HG02798 (cell line): ENCODE measurements around the gene P4HTM.
A peak's percentile ranks its signal among the peaks of the same experiment; 100 is the strongest.

Experiments used
- ATAC-seq: cut with Tn5 transposase; IDR thresholded peaks from one replicate; pipeline ENCODE4 v1.9.1; 2021; ENCODE audit warnings: mild to moderate bottlenecking; ENCODE audit not compliant: unreplicated experiment, poor library complexity

Gene P4HTM

DNA sequence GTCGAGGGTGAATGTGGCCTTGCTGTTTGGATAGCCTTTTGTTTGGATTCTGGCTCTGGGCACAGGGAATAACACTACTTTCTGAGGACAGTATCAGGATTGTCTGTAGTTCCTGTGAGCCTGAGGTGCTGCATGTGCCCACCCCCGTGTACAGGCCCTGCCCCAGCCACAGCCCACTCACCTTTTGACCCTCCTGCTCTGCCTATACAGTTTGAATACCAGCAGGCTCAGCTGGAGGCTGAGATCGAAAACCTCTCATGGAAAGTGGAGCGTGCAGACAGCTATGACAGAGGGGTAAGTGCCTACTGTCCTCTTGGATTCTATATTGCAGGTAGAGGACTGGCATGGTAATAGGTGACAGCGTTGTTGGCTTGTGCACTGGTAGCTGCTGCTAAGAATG, 7.4 kb upstream of the P4HTM start:
- ATAC-seq = no peak

GRCh38 chr3:48983096-48983495, 6.9 kb upstream of the P4HTM start:
- ATAC-seq = no peak

DNA sequence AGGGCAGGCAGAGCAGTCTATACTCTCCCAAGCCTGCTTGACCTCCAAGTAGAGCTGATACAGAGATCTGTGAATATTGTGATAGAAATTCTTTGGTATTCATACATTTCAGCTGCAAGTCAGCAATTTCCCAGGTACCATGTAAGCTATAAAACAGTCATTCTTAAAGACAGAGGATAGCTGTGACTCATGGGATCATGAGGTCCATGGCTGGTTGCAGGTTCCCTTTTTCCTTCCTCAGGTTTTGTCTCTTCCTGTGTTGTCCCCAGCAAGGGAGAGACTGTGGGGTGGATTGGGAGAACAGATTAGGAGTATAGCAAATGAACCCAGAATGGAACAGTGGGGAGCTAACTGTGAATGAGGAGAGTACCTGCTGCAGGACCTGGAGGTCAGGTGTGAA, 5.4 kb upstream of the P4HTM start:
- ATAC-seq = no peak

DNA sequence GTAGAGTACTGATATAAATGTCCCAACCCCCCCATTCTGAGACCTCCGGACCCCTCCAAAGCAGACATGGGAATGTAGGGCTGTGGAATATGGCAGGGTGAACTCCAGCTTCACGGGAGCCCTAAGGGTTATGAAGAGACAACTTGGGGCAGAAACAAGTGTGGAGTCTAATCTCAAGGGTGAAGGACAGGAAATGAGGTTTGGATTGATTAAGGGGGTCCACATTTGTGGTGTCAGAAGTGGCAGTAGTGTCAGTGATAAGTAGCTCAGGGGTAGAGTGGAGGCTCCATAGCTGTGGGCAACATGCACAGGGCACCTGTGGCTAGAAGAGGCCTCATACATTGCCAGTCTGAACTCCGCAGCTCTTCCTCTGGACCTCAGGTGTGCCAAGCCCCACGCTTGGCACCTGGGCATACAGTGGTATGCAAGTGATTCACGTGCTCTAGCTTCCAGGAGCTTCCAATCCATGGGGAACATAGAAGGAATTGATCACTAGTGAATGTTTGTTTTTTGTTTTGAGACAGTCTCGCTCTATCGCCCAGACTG, 4.1 kb upstream of the P4HTM start:
- ATAC-seq = no peak

DNA sequence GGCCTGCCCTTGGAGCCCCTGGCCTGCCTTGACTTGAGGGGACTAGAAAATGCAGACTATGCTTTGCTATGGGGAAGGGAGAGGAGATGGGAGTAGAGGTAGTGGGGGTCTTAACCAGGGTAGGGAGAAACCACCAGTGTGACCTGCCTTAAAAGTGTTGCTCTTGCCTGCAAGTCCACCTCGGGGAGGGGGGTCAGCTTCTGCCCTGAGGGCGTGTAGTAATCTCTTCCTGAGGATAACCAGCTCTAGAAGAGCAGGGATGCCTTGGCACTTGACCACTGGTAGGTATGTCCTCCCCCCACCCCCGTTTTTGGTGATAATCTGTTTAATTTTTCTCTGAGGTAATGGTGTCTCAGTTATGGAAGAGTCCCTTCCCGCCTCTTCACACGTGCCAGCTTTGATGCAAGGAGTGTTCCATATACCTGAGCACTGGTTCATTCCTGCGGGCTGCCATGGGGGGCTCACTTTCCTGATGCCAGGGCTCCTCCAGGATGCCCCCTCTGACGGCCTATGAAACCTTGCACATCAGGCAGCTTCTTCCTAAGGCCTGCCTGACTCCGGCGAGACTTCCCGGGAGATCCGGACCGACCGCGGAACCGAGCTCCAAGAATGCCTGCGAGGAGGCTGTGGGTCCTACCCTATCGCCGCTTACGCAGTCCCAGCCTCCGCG, 780 bp upstream of the P4HTM start:
- ATAC-seq = no peak

- ATAC-seq = peak; percentile 14
Observed at GRCh38 chr3:48990636-48991469, 812 bp downstream of the P4HTM start.

DNA sequence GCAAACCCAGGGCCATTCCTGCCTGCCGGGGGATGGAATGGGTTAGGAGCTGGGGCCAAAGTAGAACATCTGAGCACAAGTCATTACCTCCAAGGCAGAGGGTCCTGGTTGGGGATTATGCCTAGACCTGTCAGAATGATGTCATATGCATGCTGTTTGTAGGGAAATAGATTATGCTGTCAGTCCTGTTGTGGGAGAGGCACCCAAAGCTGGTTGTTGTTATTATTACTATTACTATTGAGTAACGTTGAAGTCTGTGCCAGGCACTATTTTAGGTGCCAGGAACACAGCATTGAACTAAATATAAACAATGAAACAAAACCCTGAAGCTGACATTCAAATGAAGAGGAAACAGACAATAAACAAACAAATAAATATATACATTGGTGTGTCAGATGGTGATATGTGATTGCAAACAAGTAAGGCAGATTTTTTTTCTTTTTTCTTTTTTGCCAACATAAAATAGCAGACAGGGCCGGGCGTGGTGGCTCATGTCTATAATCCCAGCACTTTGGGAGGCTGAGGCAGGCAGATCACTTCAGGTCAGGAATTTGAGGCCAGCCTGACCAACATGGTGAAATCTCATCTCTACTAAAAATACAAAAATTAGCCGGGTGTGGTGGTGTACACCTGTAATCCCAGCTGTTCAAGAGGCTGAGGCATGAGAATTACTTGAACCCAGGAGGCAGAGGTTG, 2.0 kb downstream of the P4HTM start:
- ATAC-seq = no peak

DNA sequence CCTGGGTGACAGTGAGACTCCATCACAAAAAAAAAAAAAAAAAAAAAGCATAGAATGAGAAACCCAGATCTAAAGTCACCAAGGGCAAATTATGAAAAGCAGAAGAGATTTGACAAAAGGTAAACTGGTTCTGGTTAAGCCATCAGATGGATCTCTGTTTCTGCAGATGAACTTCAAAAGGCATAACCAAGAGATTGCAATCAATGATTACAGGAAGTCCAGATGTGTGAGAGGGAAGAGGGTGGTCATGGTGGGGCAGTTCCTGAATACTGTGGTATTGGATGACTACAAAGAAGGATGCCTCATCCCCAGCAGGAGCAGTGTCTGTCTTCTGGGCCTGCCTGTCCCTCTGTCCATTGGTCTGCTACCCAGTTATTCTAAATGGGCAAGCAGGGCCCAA, 3.8 kb downstream of the P4HTM start:
- ATAC-seq = no peak

- no peak for ATAC-seq
Observed at GRCh38 chr3:48996640-48997039, 6.6 kb downstream of the P4HTM start.

GRCh38 chr3:48997102-48997635, 7.1 kb downstream of the P4HTM start:
- no peak for ATAC-seq

- no peak for ATAC-seq
Observed at GRCh38 chr3:48997714-48998637, 7.9 kb downstream of the P4HTM start.

DNA sequence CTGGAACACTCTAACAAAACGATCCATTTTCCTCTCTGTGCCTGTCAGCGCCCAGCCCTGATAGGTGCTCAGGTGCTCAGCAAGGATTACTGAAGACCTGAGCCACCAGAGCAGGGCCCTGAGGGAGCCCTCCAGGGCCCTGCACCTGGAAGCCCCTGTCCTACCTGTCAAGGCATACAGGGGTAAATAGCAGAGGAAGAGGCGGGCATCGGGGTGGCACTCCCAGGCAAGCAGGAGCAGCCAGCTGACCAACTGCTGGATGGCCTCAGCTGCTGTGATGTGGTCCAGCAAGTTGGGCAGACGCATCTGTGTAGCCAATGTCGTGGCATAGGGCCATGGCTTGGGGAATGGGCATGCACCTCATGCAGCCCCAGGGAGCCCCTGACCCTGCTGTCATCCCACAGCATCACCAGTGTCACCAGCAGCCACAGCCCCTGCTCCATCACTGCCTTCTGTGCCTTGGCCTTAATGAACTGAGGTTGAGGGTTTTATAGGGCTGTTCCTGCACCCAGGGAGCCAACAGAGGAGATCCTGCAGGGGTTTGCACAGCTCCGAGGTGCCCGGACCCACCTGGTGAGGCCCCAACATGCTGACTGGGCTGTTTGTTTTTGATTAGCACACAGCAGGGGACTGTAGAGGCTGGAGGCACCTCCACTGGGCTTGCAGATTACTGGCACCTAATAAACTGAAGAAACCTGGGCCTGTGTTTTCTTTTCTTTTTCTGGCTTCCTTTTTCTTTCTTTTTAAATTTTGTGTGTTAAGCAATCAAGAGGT, 9.2 kb downstream of the P4HTM start:
- no peak for ATAC-seq

DNA sequence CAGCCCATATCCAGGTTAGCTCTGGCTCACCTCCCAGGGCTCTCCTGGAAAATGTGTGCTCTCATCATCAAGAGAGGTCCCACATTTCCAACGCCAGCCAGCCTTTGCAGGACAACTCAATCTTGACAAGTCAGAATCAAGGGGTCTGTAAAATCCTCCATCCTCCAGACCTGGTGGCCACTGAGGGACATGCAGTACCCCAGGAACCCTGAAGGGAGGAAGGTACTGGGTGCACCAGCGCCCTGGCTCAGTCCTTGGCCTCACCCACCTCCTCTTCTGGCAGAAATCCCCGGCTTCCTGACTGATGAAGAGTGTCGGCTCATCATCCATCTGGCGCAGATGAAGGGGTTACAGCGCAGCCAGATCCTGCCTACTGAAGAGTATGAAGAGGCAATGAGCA, 11.1 kb downstream of the P4HTM start:
- no peak for ATAC-seq

DNA sequence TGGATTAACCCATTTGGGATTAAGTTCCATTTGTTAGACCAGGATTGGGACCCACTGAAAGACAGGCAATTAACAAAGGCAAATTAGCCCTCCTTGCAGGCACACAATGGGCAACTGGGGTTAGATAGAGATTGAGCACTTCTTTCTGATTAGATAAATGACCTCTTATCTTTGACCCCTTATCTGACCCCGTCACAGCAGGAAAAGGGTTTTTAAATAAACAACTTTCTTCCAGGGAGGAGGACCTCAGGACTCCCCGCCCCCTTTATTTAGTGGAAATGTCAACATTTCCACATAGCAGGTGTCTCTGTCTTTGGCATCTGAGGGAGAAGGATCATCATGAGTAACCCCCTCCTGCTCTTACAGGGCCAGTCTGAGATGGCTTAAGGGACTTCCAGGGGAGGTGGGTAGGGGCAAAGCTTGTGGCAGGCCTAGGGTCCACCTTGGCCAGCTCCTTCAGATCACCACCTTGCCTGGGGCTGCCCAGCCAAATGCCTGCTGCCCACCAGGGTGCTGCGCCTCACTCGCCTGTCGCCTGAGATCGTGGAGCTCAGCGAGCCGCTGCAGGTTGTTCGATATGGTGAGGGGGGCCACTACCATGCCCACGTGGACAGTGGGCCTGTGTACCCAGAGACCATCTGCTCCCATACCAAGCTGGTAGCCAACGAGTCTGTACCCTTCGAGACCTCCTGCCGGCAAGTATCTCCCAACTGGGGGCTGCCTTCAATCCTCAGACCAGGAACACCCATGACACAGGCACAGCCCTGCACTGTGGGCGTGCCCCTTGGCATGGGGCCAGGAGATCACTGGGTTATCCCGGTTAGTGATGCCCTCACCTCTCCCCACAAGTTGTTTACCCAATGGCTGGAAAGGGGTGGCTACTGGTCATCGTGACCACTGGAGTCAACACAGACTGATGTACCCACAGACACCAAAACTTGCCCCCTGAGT, 14.6 kb downstream of the P4HTM start:
- no peak for ATAC-seq

- no peak for ATAC-seq
Observed at GRCh38 chr3:49005303-49005680, 15.3 kb downstream of the P4HTM start.

GRCh38 chr3:49005998-49006397, 16.0 kb downstream of the P4HTM start:
- ATAC-seq = no peak

DNA sequence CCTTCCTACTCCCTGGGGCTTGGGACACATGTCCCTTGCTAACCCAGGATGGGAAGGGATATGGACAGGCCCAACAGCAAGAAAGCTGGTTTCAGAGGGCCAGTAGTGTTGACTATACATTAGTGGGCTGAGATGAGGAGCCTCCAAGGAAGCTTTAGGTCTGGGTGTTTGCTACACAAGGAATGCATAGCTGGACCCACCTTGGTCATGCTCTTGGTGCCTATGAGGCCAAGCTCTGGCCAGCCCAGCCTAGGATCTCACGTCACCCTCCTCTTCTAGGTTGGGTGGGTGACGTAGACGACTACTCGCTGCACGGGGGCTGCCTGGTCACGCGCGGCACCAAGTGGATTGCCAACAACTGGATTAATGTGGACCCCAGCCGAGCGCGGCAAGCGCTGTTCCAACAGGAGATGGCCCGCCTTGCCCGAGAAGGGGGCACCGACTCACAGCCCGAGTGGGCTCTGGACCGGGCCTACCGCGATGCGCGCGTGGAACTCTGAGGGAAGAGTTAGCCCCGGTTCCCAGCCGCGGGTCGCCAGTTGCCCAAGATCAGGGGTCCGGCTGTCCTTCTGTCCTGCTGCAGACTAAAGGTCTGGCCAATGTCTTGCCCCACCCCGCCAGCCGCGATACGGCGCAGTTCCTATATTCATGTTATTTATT, 16.5 kb downstream of the P4HTM start:
- ATAC-seq = no peak
